NT2/D1 (cell line): ENCODE results near the gene RPTOR.

Source experiments
- DNase-seq: peaks from one replicate; pipeline ENCODE4 v3.0.0-alpha.2; 2011; ENCODE audit warnings: low read depth, low spot score
- H3K27me3 ChIP-seq: 2 replicates; pipeline ENCODE4 v1.6.0; 2011; ENCODE audit warnings: mild to moderate bottlenecking; ENCODE audit not compliant: insufficient read length, insufficient read depth
- H3K36me3 ChIP-seq: 2 replicates; pipeline ENCODE4 v1.6.1; 2011; ENCODE audit warnings: mild to moderate bottlenecking, low read length, mixed read lengths; ENCODE audit not compliant: insufficient read depth, insufficient read length
- H3K4me1 ChIP-seq: 2 replicates; pipeline ENCODE4 v1.5.1; 2011; ENCODE audit not compliant: insufficient read depth, insufficient read length
- H3K4me3 ChIP-seq: 2 replicates; pipeline ENCODE4 v1.5.1; 2011; ENCODE audit warnings: low read depth; ENCODE audit not compliant: insufficient read length
- H3K9ac ChIP-seq: 2 replicates; pipeline ENCODE4 v1.6.0; 2011; ENCODE audit warnings: low read depth; ENCODE audit not compliant: insufficient read length
- H3K9me3 ChIP-seq: 2 replicates; pipeline ENCODE4 v1.5.1; 2011; ENCODE audit warnings: mild to moderate bottlenecking, low read length; ENCODE audit not compliant: insufficient read depth
- SUZ12 ChIP-seq: IDR thresholded peaks from 2 replicates; pipeline ENCODE4 v1.6.1; 2011; ENCODE audit not compliant: insufficient read length, insufficient read depth; ENCODE audit errors: extremely low read depth
- YY1 ChIP-seq: IDR thresholded peaks from 2 replicates; pipeline ENCODE4 v1.6.1; 2011; ENCODE audit not compliant: insufficient read length, insufficient read depth
- ZNF274 ChIP-seq: IDR thresholded peaks from 2 replicates; pipeline ENCODE4 v1.6.1; 2011; ENCODE audit warnings: mild to moderate bottlenecking, low read depth, low read length

The RPTOR gene

DNA sequence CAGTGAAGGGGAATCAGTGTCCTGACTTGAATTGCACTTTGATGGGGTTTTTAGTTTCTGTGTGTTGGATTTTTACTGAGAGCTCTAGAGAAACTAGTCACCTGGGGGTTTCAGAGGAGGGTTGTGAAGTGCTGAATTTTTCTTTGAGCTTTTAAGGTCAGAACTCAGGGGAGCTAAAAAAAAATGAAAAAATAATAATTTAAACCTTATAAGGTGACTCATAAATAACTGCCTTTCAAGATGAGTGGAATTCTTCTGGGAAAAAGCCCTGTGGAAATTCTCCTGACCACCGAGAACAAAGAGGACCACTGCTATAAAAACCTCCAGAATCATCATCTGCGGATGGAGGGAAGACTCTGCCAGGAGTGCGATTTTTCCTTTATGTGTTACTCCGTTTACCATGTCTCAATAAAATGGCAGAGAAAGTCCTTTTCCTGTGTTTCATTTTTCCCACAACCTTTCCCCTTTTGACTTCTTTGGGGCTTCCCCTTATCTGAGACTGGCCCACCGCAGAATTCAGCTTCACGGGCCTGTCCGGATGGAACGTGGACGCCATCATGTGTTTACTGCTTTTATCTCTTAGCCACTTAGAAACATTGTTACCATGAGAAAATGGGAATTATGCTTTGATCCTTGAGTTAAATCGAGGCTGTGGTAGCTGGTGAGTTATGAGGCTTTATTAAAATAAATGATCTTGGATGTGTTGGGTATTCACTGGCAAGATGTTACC, 39.7 kb downstream of the RPTOR start:
- DNase-seq, result no peak
- no peak for TF ChIP-seq YY1
- no peaks in the 10 kb centered on the region for H3K9me3 ChIP-seq

GRCh38 chr17:80585890-80586845, 41.5 kb downstream of the RPTOR start:
- Histone ChIP-seq H3K9me3 (no peaks in the 10 kb centered on the region), H3K27me3 (no peaks in the 10 kb centered on the region), H3K4me3 (no peak overlapping the region), H3K36me3 (peaks cover 9% of the 10 kb centered on the region), H3K9ac (no peak overlapping the region), H3K4me1 (peaks cover 3% of the 10 kb centered on the region)
- DNase-seq, result no peak
- no peak for TF ChIP-seq YY1
- TF ChIP-seq ZNF274, result no peak
- no peak for TF ChIP-seq SUZ12

More for the DNA sequence above, 39.7 kb downstream of the RPTOR start:
- H3K9ac ChIP-seq, result no peak overlapping the region
- H3K4me1 ChIP-seq, result peaks cover 3% of the 10 kb centered on the region
- H3K4me3 ChIP-seq, result no peak overlapping the region
- peaks cover 9% of the 10 kb centered on the region for H3K36me3 ChIP-seq
- no peaks in the 10 kb centered on the region for H3K27me3 ChIP-seq

DNA sequence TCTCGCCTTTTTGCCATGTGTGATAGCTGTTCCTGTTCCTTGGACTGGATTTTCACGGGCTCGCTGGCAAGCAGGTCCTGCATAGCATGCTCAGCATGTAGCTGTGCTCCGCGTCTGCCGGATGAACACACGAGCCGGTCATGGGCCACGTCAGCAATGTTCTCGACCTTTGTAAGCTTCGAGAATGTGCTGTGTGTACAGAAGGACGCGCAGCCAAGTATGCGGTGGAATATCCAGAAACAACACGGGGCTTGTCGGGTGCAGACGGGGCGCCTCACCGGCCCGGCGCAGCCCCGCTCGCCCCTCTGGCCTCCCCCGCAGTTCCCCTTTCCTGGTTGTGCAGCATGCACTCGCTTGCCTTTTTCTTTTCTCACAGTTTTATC, 42.2 kb downstream of the RPTOR start:
- Histone ChIP-seq H3K4me1 (peaks cover 3% of the 10 kb centered on the region), H3K36me3 (peaks cover 5% of the 10 kb centered on the region), H3K27me3 (no peaks in the 10 kb centered on the region), H3K9me3 (no peaks in the 10 kb centered on the region), H3K4me3 (no peak overlapping the region), H3K9ac (no peak overlapping the region)
- no peak for TF ChIP-seq ZNF274
- no peak for TF ChIP-seq SUZ12
- no peak for TF ChIP-seq YY1
- DNase-seq, result no peak

GRCh38 chr17:80588702-80589383, 44.2 kb downstream of the RPTOR start:
- no peak for DNase-seq
- Histone ChIP-seq H3K36me3 (no peaks in the 10 kb centered on the region), H3K9ac (no peak overlapping the region), H3K4me3 (no peak overlapping the region), H3K4me1 (no peaks in the 10 kb centered on the region), H3K9me3 (no peaks in the 10 kb centered on the region), H3K27me3 (no peaks in the 10 kb centered on the region)
- TF ChIP-seq ZNF274 (no peak), YY1 (no peak), SUZ12 (no peak)

DNA sequence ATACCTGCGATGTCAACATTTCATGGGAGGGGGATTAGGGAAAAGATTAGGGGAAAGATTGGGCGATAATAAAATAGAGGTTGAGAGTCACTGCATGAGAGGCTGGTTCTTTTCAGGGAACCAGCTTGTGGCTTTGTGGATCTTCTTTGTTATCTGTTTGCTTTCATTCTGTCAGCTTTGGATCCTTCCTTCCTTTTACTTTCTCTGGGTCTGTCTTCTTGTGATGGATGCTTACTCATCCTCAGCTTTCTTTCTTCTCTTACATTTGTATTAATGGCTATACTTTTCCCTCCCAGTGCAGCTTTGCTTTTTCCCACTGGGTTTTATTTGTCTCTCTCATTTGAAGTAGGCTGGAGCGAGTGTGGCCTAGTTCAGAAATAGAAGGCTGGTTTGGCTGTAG, 47.1 kb downstream of the RPTOR start:
- TF ChIP-seq ZNF274, result no peak
- TF ChIP-seq SUZ12, result no peak
- no peak for TF ChIP-seq YY1
- DNase-seq, result no peak
- Histone ChIP-seq H3K36me3 (no peaks in the 10 kb centered on the region), H3K4me1 (no peaks in the 10 kb centered on the region), H3K9ac (no peak overlapping the region), H3K4me3 (no peak overlapping the region), H3K27me3 (no peaks in the 10 kb centered on the region), H3K9me3 (no peaks in the 10 kb centered on the region)

DNA sequence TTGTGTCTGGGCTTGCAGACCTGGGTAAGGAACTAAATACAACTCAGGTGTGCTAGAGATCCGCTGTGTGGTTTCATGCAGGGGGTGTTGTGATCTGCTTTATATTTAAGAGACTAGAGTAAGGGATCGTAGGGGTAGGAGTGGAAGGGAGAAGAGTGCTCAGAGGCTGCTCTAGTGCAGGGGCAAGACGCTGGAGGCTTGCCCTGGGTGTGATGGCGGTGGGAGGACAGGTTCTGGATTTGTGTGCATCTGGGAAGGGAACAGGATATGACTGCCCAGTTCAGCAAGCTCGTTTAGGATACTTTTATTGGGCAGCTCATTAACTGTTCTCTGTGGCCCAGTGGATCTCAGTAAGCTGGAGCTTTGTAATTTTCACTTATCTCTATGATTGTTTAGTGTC, 47.6 kb downstream of the RPTOR start:
- no peaks in the 10 kb centered on the region for H3K36me3 ChIP-seq
- H3K9me3 ChIP-seq, result no peaks in the 10 kb centered on the region
- no peaks in the 10 kb centered on the region for H3K27me3 ChIP-seq
- no peak overlapping the region for H3K9ac ChIP-seq
- no peak for DNase-seq
- no peaks in the 10 kb centered on the region for H3K4me1 ChIP-seq
- H3K4me3 ChIP-seq, result no peak overlapping the region
- TF ChIP-seq SUZ12 (no peak), YY1 (no peak), ZNF274 (no peak)

- H3K9ac ChIP-seq, result no peak overlapping the region
- TF ChIP-seq ZNF274, result no peak
- no peak for TF ChIP-seq YY1
- no peak for TF ChIP-seq SUZ12
- H3K9me3 ChIP-seq, result no peaks in the 10 kb centered on the region
- DNase-seq, result no peak
- no peaks in the 10 kb centered on the region for H3K4me1 ChIP-seq
- no peaks in the 10 kb centered on the region for H3K27me3 ChIP-seq
- H3K4me3 ChIP-seq, result no peak overlapping the region
- H3K36me3 ChIP-seq, result no peaks in the 10 kb centered on the region
Measured at GRCh38 chr17:80593181-80593580, 48.5 kb downstream of the RPTOR start.
